ENCODE measurements around the gene PIP5K1A. TPM values are rescaled to one million over a fixed set of nuclear protein-coding genes. Genes with fewer than 3 reads are reported as not detected.

Gene PIP5K1A
- total and polyA plus RNA-seq, 2 experiments from 2014 or later = 17.3 to 45.7 TPM

GRCh38 chr1:151238467-151238739 is 40.1 kb downstream of the PIP5K1A start:
- Histone ChIP-seq H3K27ac (no peak overlapping the region), H3K9me2 (replicated peaks; ENCODE audit: insufficient read depth) (no peaks in the 10 kb centered on the region), H3K4me1 (ENCODE audit: insufficient read depth) (no peaks in the 10 kb centered on the region), H2AFZ (no peak overlapping the region), H3K79me2 (peaks cover 5% of the 10 kb centered on the region), H4K20me1 (ENCODE audit: insufficient read depth, poor library complexity, severe bottlenecking) (no peaks in the 10 kb centered on the region), H3K4me3 (no peak overlapping the region), H3K4me2 (no peak overlapping the region), H3K9me3 (ENCODE audit: low read depth) (no peaks in the 10 kb centered on the region), H3K27me3 (no peaks in the 10 kb centered on the region), H3K36me3 (replicated peaks; ENCODE audit: insufficient read depth, low read depth) (no peaks in the 10 kb centered on the region)
- no peak for DNase-seq (ENCODE audit: low spot score)
- WGBS (ENCODE audit: low lambda C conversion rate, missing lambda C conversion rate) = 88% methylated on average over 1 of the region's 1 CpG
- no peak for TF ChIP-seq EZH2phosphoT487 (IDR thresholded peaks at IDR 0.05; ENCODE audit: low read depth, severe bottlenecking, unreplicated experiment)
- no peak for TF ChIP-seq EZH2 (IDR thresholded peaks at IDR 0.05; ENCODE audit: borderline replicate concordance)
- no peak for TF ChIP-seq CTCF (IDR thresholded peaks at IDR 0.05; ENCODE audit: poor library complexity)

DNA sequence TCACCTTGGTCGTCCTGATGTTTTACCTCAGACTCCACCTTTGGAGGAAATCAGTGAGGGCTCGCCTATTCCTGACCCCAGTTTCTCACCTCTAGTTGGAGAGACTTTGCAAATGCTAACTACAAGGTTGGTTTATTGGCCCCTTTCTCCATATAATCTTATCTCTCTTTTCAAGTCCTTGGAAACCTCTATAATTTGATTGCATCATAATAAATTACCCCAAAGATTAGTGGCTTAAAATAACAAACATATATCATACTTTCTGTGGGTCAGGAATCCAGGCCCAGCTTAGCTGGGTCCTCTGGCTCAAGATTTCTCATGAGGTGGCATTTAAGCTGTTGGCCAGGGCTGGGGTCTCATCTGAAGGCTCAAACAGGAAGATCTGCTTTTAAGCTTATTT is 44.1 kb downstream of the PIP5K1A start:
- WGBS (ENCODE audit: low lambda C conversion rate, missing lambda C conversion rate) = 98% methylated on average over 2 of the region's 2 CpGs
- Histone ChIP-seq H3K4me3 (no peak overlapping the region), H3K27ac (no peak overlapping the region), H3K9me2 (replicated peaks; ENCODE audit: insufficient read depth) (no peaks in the 10 kb centered on the region), H3K79me2 (peaks cover 3% of the 10 kb centered on the region), H4K20me1 (ENCODE audit: insufficient read depth, poor library complexity, severe bottlenecking) (no peaks in the 10 kb centered on the region), H3K27me3 (no peaks in the 10 kb centered on the region), H3K36me3 (replicated peaks; ENCODE audit: insufficient read depth, low read depth) (no peaks in the 10 kb centered on the region), H3K9me3 (ENCODE audit: low read depth) (no peaks in the 10 kb centered on the region), H3K4me2 (no peak overlapping the region), H2AFZ (no peak overlapping the region), H3K4me1 (ENCODE audit: insufficient read depth) (no peaks in the 10 kb centered on the region)
- no peak for TF ChIP-seq EZH2 (IDR thresholded peaks at IDR 0.05; ENCODE audit: borderline replicate concordance)
- no peak for TF ChIP-seq CTCF (IDR thresholded peaks at IDR 0.05; ENCODE audit: poor library complexity)
- TF ChIP-seq EZH2phosphoT487 (IDR thresholded peaks at IDR 0.05; ENCODE audit: low read depth, severe bottlenecking, unreplicated experiment) = no peak
- no peak for DNase-seq (ENCODE audit: low spot score)

DNA sequence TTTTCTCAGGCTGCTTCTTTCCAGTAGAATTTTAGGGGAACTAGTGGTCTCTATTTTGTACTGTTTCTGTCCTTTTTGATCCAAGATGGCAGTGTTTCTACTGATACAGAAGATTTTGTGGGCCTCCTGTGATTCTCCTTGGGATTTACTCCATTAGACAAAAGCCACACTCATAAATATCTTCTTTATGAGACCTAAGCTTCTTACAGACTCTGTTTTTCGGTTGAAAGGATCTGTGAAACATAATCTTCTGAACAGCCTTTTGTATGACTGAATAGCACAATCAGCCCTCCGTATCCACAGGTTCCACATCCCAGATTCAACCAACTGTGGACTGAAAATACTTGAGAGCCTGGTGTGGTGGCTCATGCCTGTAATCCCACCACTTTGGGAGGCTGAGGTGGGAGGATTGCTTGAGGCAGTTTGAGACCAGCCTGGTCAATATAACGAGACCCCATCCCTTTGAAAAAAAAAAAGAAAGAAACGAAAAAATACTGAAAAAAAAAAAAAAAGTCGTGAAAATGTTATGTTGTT is 45.4 kb downstream of the PIP5K1A start:
- no peak overlapping the region for H3K4me2 ChIP-seq
- H3K4me3 ChIP-seq = no peak overlapping the region
- H3K79me2 ChIP-seq = no peaks in the 10 kb centered on the region
- no peaks in the 10 kb centered on the region for H3K4me1 ChIP-seq (ENCODE audit: insufficient read depth)
- no peak for DNase-seq (ENCODE audit: low spot score)
- H3K9me3 ChIP-seq (ENCODE audit: low read depth) = no peaks in the 10 kb centered on the region
- H3K27ac ChIP-seq = no peak overlapping the region
- H2AFZ ChIP-seq = no peak overlapping the region
- 87% methylated on average over 5 of the region's 5 CpGs for WGBS (ENCODE audit: low lambda C conversion rate, missing lambda C conversion rate)
- no peaks in the 10 kb centered on the region for H4K20me1 ChIP-seq (ENCODE audit: insufficient read depth, poor library complexity, severe bottlenecking)
- no peak for TF ChIP-seq EZH2phosphoT487 (IDR thresholded peaks at IDR 0.05; ENCODE audit: low read depth, severe bottlenecking, unreplicated experiment)
- TF ChIP-seq CTCF (IDR thresholded peaks at IDR 0.05; ENCODE audit: poor library complexity) = no peak
- TF ChIP-seq EZH2 (IDR thresholded peaks at IDR 0.05; ENCODE audit: borderline replicate concordance) = no peak
- H3K27me3 ChIP-seq = no peaks in the 10 kb centered on the region
- H3K9me2 ChIP-seq (replicated peaks; ENCODE audit: insufficient read depth) = no peaks in the 10 kb centered on the region
- H3K36me3 ChIP-seq (replicated peaks; ENCODE audit: insufficient read depth, low read depth) = no peaks in the 10 kb centered on the region

- Histone ChIP-seq H4K20me1 (ENCODE audit: insufficient read depth, poor library complexity, severe bottlenecking) (no peaks in the 10 kb centered on the region), H3K27me3 (no peaks in the 10 kb centered on the region), H3K9me2 (replicated peaks; ENCODE audit: insufficient read depth) (no peaks in the 10 kb centered on the region), H3K36me3 (replicated peaks; ENCODE audit: insufficient read depth, low read depth) (no peaks in the 10 kb centered on the region), H3K9me3 (ENCODE audit: low read depth) (no peaks in the 10 kb centered on the region), H2AFZ (no peak overlapping the region), H3K27ac (no peak overlapping the region), H3K4me3 (no peak overlapping the region), H3K4me2 (no peak overlapping the region), H3K79me2 (no peaks in the 10 kb centered on the region), H3K4me1 (ENCODE audit: insufficient read depth) (no peaks in the 10 kb centered on the region)
- DNase-seq (ENCODE audit: low spot score) = no peak
- WGBS (ENCODE audit: low lambda C conversion rate, missing lambda C conversion rate) = 92% methylated on average over 2 of the region's 2 CpGs
- TF ChIP-seq EZH2phosphoT487 (IDR thresholded peaks at IDR 0.05; ENCODE audit: low read depth, severe bottlenecking, unreplicated experiment) (no peak), CTCF (IDR thresholded peaks at IDR 0.05; ENCODE audit: poor library complexity) (no peak), EZH2 (IDR thresholded peaks at IDR 0.05; ENCODE audit: borderline replicate concordance) (no peak)
Measured at GRCh38 chr1:151246786-151247185, 48.4 kb downstream of the PIP5K1A start.
